GM21737 (cell line): ENCODE results near the gene IDI1.
"Not testable (repeated sequence)": the region's sequence is repeated elsewhere in the genome, so short reads cannot be mapped to it uniquely, and the experiment has no call there.

Experiments
- ATAC-seq: cut with Tn5 transposase; IDR thresholded peaks from one replicate; pipeline ENCODE4 v1.9.1; 2021; ENCODE audit warnings: mild to moderate bottlenecking, moderate library complexity; ENCODE audit not compliant: unreplicated experiment

IDI1 gene

GRCh38 chr10:1048732-1049424 lies at the start of gene IDI1:
Gene IDI1 (minus strand): TSS chr10:1049119. CDS start chr10:1049003, 116 bp downstream.
- peak; percentile 75 for ATAC-seq

GRCh38 chr10:1097436-1097835 lies 48.5 kb upstream of the IDI1 start:
- ATAC-seq, result no peak

- ATAC-seq, result no peak
Measured at GRCh38 chr10:1096287-1096889, 47.5 kb upstream of the IDI1 start.

- no peak for ATAC-seq
Measured at GRCh38 chr10:1095498-1095897, 46.6 kb upstream of the IDI1 start.

DNA sequence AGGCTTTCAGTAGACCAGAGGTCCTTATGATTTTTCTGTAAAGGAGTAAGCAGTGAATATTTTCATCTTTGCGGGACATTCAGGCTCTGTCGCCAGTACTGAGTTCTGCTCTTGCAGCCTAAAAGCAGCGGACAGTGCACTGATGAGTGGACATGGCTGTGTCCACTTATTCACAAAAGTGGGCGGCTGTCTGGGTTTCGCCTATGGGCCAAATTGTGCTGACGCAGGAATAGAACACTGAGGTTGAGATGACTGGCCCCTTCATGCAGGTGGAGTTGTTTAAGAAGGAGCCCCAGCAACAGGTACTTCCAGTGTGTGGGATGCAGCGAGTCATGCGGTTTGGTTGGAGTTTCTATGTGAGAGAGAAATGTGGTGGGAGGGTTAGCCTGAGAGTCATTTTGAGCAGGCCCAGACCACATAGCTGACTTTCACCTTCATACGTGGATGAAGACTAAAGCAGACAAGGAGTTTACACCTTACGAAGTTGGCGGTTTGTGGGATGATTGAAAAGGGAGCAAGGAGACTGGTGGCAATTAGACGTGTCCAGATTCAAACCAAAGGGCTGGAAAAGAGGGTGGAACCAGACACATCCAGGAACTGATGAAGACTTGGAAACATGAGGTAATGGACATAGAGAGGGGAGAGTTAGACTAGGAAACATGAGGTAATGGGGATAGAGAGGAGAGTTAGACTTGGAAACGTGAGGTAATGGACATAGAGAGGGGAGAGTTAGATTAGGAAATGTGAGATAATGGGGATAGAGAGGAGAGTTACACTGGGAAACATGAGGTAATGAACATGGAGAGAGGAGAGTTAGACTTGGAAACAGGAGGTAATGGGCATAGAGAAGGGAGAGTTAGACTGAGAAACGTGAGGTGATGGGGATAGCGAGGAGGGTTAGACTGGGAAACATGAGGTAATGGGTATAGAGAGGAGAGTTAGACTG lies 45.5 kb upstream of the IDI1 start:
- ATAC-seq, result no peak

DNA sequence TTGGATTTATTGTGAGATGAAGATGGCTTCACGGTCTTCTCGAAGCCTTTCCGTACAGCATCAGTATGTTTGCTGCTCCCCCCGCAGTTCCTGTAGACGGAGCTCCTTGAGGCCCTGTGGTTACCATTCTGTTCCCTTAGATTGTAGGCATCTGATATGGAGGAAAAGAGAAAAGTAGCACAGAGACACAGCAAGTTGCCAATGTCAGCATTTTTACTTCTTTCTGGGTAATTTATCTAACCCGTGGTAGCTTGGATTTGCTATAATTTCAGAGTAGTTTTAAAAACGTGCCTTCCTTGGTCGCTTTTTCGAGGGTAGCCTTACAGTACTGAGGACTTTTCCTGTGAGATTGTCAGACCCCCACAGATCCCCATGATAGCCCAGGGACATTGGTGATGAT lies 44.8 kb upstream of the IDI1 start:
- ATAC-seq, result no peak

GRCh38 chr10:1090696-1091095 lies 41.8 kb upstream of the IDI1 start:
- ATAC-seq, result no peak

GRCh38 chr10:1089017-1089689 lies 40.2 kb upstream of the IDI1 start:
- no peak for ATAC-seq

DNA sequence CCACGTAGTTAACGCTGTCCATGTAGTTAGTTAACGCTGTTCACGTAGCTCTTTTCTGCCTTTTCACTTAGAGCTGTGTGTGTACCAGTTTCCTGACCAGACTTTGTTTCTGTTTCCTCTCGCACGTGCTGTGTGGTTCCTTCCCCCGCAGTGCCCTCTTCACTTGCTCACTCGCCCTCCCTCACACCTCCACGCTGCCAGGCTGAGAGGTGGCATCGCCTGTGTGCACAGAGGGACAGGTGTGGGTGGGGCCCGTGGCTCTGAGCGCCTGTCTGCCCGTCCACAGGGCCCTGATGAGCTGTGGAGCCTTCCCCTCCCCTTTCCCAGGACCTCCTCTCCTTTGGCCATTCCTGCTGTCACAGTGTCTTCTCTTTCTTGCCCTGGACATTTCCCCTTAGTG lies 37.9 kb upstream of the IDI1 start:
- no peak for ATAC-seq

- no peak for ATAC-seq
Measured at GRCh38 chr10:1085258-1085657, 36.3 kb upstream of the IDI1 start.

- no peak for ATAC-seq
Measured at GRCh38 chr10:1084011-1084950, 35.4 kb upstream of the IDI1 start.

- ATAC-seq, result no peak
Measured at GRCh38 chr10:1083581-1083980, 34.7 kb upstream of the IDI1 start.

- ATAC-seq, result no peak
Measured at GRCh38 chr10:1078668-1079067, 29.7 kb upstream of the IDI1 start.

DNA sequence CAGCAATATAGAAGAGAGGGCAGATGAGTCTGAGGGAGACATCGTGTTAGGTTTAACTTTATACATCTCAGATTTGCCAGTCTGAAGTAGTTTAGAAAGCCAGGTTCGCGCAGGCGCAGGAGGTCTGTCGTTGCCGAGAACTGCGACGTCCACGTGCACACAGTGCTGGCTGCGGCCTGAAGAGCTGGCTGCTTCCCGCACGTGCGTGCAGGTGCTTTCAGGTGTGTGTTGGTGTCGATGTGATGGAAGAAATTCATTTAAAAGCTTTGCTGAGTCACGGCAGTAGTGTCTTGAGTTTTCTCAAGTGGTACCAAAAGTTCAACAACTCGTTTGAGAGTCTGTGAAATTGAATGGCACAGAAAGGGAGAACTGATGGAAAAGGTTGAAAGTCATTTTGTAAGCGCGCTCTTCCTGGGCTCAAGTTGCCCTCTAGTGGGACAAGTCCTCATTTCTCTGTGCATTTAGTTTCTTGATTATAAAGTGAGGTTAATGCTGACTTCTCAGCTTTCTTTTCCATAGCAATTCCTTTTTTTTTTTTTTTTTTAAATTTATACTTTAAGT lies 25.9 kb upstream of the IDI1 start:
- no peak for ATAC-seq

GRCh38 chr10:1074052-1074747 lies 25.3 kb upstream of the IDI1 start:
- ATAC-seq, result no peak

GRCh38 chr10:1070919-1071318 lies 22.0 kb upstream of the IDI1 start:
- no peak for ATAC-seq

DNA sequence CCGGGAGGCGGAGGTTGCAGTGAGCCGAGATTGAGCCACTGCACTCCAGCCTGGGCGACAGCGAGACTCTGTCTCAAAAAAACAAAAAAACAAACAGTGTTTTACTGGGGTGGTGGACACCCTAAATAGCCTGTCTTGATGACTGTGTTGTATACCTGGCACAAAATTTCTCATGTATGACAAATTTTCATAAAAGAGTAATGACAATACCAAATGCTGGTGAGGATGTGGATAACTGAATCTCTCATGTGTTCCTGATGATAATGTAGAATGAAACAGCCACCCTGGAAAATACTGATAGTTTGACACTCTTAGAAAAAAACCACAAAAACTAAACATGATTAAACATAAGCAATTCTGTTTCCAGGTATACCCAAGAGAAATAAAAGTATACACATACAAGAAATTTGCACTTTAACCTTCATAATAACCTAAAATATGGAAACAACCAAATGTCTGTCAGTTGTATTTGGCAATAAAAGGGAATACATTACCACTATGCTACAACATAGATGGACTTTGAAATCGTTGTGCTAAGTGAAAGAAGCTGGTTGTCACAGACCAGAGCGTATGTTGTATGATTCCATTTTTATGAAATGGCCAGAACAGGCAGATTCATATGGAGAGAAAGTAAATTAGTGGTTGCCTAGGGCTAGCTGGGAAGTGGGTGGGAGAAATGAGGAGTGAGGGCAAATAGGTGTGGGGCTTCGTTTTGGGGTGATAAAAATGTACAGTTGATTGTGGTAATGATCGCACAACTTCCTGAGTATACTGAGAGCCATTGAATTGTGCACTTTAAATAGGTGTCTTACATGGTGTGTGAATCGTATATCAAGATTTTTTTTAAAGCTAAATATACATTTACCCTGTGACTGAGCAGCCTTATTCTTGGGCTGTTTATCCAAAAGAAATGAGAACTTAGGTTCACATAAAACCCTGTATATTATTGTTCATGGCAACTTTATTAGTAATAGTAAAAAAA lies 19.8 kb upstream of the IDI1 start:
- no peak for ATAC-seq

GRCh38 chr10:1066734-1067133 lies 17.8 kb upstream of the IDI1 start:
- ATAC-seq, result not testable (repeated sequence)
